Fibroblast of lung (primary cell): ENCODE data around the gene AP3S2. TPM values are rescaled to one million over a fixed set of nuclear protein-coding genes. Genes with fewer than 3 reads are reported as not detected.

Source experiments
- DNase-seq, 2 donors: peaks; one replicate each; pipeline versions ENCODE4 v3.0.0 to v3.0.0-alpha.2; 2010; ENCODE audit warnings: low read depth in 2 of 2
- H2AFZ ChIP-seq: 2 replicates; pipeline ENCODE4 v1.5.1; 2012; ENCODE audit warnings: low read length, control low read depth, inconsistent platforms
- H3K27ac ChIP-seq: 2 replicates; pipeline ENCODE4 v1.5.1; 2011; ENCODE audit warnings: low read length, control low read depth; ENCODE audit not compliant: insufficient read depth
- H3K27me3 ChIP-seq: 2 replicates; pipeline ENCODE4 v1.5.1; 2011; ENCODE audit warnings: mild to moderate bottlenecking, low read length; ENCODE audit not compliant: control insufficient read depth, insufficient read depth
- H3K36me3 ChIP-seq: 2 replicates; pipeline ENCODE4 v1.5.1; 2011; ENCODE audit warnings: low read length; ENCODE audit not compliant: control insufficient read depth, insufficient read depth
- H3K4me1 ChIP-seq: 2 replicates; pipeline ENCODE4 v1.5.1; 2011; ENCODE audit warnings: low read length; ENCODE audit not compliant: control insufficient read depth, insufficient read depth; ENCODE audit errors: extremely low read depth
- H3K4me2 ChIP-seq: 2 replicates; pipeline ENCODE4 v1.5.1; 2011; ENCODE audit warnings: low read length, control low read depth; ENCODE audit not compliant: insufficient read depth; ENCODE audit errors: extremely low read depth
- H3K4me3 ChIP-seq, 4 experiments: fragments of 200-600 bp in 1 of 4; sonication (generic) in 1 of 4; replicated peaks in 1 of 4; 2 replicates each; pipeline ENCODE4 v1.5.1; 2011 to 2016; ENCODE audit warnings: low read length in 4 of 4, low read depth in 3 of 4, mild to moderate bottlenecking in 3 of 4, control low read depth in 2 of 4, inconsistent platforms in 1 of 4, mixed read lengths in 1 of 4; ENCODE audit not compliant: insufficient read depth in 1 of 4; ENCODE audit errors: control extremely low read depth in 1 of 4
- H3K79me2 ChIP-seq: 2 replicates; pipeline ENCODE4 v1.5.1; 2012; ENCODE audit warnings: mild to moderate bottlenecking, low read length, inconsistent platforms; ENCODE audit not compliant: control insufficient read depth, insufficient read depth
- H3K9ac ChIP-seq: 2 replicates; pipeline ENCODE4 v1.5.1; 2011; ENCODE audit warnings: mild to moderate bottlenecking, low read length, control low read depth; ENCODE audit not compliant: insufficient read depth
- H3K9me3 ChIP-seq: 2 replicates; pipeline ENCODE4 v1.5.1; 2012; ENCODE audit warnings: low read depth, low read length; ENCODE audit not compliant: control insufficient read depth, insufficient read depth
- H4K20me1 ChIP-seq: 2 replicates; pipeline ENCODE4 v1.5.1; 2011; ENCODE audit warnings: low read length; ENCODE audit not compliant: control insufficient read depth, insufficient read depth; ENCODE audit errors: extremely low read depth
- EZH2 ChIP-seq: IDR thresholded peaks from 2 replicates; pipeline ENCODE4 v1.5.1; 2012; ENCODE audit warnings: low read length, control low read depth, mild to moderate bottlenecking; ENCODE audit errors: missing control alignments
- polyA plus RNA-seq, 2 donors: library from polyadenylated mRNA; depleted of rRNA in 1 of 2; stranded (reverse) in 1 of 2; unstranded in 1 of 2; fragments of >200 nt; gene quantifications; 2 replicates each; pipeline ENCODE4 v1.2.1, GENCODE V29; 2011 to 2012; ENCODE audit warnings: missing spikeins in 1 of 2
- total RNA-seq: library from RNA; depleted of rRNA; stranded (reverse); fragments of >200 nt; gene quantifications from 2 replicates; pipeline ENCODE4 v1.2.1, GENCODE V29; 2014
- TF ChIP-seq, protein P1 (sequence below), 2 donors: IDR thresholded peaks in 1 of 2; conservative IDR thresholded peaks in 1 of 2; 1 replicate in 1 of 2; 2 replicates in 1 of 2; pipeline ENCODE4 v1.5.1; 2011 to 2012; ENCODE audit warnings: low read length in 2 of 2, control low read depth in 1 of 2, inconsistent platforms in 1 of 2, low read depth in 1 of 2, mild to moderate bottlenecking in 1 of 2

The AP3S2 gene
- total and polyA plus RNA-seq, 2 donors (not counting 1 experiment from before 2014, with no cell fraction given): 54.4 to 69.5 TPM

- Histone ChIP-seq H3K4me2 (no peak overlapping the region), H2AFZ (no peak overlapping the region), H4K20me1 (no peaks in the 10 kb centered on the region), H3K36me3 (peaks cover 2% of the 10 kb centered on the region), H3K4me3 (no peak overlapping the region), H3K9me3 (no peaks in the 10 kb centered on the region), H3K4me1 (peaks cover 17% of the 10 kb centered on the region), H3K79me2 (no peaks in the 10 kb centered on the region), H3K27me3 (no peaks in the 10 kb centered on the region), H3K9ac (no peak overlapping the region), H3K27ac (no peak overlapping the region)
- DNase-seq: no peak
- no peak for TF ChIP-seq EZH2
- TF ChIP-seq, protein P1, sequence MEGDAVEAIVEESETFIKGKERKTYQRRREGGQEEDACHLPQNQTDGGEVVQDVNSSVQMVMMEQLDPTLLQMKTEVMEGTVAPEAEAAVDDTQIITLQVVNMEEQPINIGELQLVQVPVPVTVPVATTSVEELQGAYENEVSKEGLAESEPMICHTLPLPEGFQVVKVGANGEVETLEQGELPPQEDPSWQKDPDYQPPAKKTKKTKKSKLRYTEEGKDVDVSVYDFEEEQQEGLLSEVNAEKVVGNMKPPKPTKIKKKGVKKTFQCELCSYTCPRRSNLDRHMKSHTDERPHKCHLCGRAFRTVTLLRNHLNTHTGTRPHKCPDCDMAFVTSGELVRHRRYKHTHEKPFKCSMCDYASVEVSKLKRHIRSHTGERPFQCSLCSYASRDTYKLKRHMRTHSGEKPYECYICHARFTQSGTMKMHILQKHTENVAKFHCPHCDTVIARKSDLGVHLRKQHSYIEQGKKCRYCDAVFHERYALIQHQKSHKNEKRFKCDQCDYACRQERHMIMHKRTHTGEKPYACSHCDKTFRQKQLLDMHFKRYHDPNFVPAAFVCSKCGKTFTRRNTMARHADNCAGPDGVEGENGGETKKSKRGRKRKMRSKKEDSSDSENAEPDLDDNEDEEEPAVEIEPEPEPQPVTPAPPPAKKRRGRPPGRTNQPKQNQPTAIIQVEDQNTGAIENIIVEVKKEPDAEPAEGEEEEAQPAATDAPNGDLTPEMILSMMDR (conservative IDR thresholded peaks at IDR 0.05 in 1 of 2, IDR thresholded peaks at IDR 0.05 in 1 of 2; ENCODE audit: low read depth in 1 of 2, low read length in 2 of 2): no peak
Measured at GRCh38 chr15:89851673-89852341, 42.0 kb downstream of the AP3S2 start.

GRCh38 chr15:89848970-89849292 lies 44.9 kb downstream of the AP3S2 start:
- no peak for DNase-seq
- Histone ChIP-seq H3K36me3 (peaks cover 2% of the 10 kb centered on the region), H3K9me3 (no peaks in the 10 kb centered on the region), H3K4me1 (peaks cover 26% of the 10 kb centered on the region), H3K27ac (peak overlapping the region; percentile 90), H2AFZ (no peak overlapping the region), H3K9ac (no peak overlapping the region), H4K20me1 (no peaks in the 10 kb centered on the region), H3K79me2 (no peaks in the 10 kb centered on the region), H3K4me3 (no peak overlapping the region), H3K27me3 (no peaks in the 10 kb centered on the region), H3K4me2 (peak overlapping the region; percentile 62)
- TF ChIP-seq, protein P1 (conservative IDR thresholded peaks at IDR 0.05 in 1 of 2, IDR thresholded peaks at IDR 0.05 in 1 of 2; ENCODE audit: low read depth in 1 of 2, low read length in 2 of 2): no peak

GRCh38 chr15:89847101-89847500 lies 46.7 kb downstream of the AP3S2 start:
- H3K79me2 ChIP-seq: no peaks in the 10 kb centered on the region
- H3K4me2 ChIP-seq: no peak overlapping the region
- H3K9me3 ChIP-seq: no peaks in the 10 kb centered on the region
- H3K4me1 ChIP-seq: peaks cover 26% of the 10 kb centered on the region
- no peak overlapping the region for H3K9ac ChIP-seq
- DNase-seq: no peak
- H2AFZ ChIP-seq: no peak overlapping the region
- peak overlapping the region; percentile 90 for H3K27ac ChIP-seq
- no peak overlapping the region for H3K4me3 ChIP-seq
- H3K36me3 ChIP-seq: peaks cover 2% of the 10 kb centered on the region
- H4K20me1 ChIP-seq: no peaks in the 10 kb centered on the region
- no peak for TF ChIP-seq EZH2
- TF ChIP-seq, protein P1 (conservative IDR thresholded peaks at IDR 0.05 in 1 of 2, IDR thresholded peaks at IDR 0.05 in 1 of 2; ENCODE audit: low read depth in 1 of 2, low read length in 2 of 2): no peak
- no peaks in the 10 kb centered on the region for H3K27me3 ChIP-seq
